Memory B cell (primary cell): ENCODE data around the gene TMUB1.

Experiments used
- ATAC-seq: fragments of 150-1000 bp; cut with Tn5 transposase; 2 replicates; pipeline ENCODE4 v1.10.0; 2021; ENCODE audit warnings: low read depth, mild to moderate bottlenecking, moderate library complexity
- DNase-seq, 2 donors: peaks; one replicate each; pipeline ENCODE4 v3.0.0; 2022; ENCODE audit warnings: low spot score in 2 of 2
- H3K27ac Mint-ChIP-seq: one replicate; pipeline ENCODE4 v1.8.0; 2022; ENCODE audit warnings: mild to moderate bottlenecking, moderate library complexity, mixed read lengths
- H3K27me3 Mint-ChIP-seq: one replicate; pipeline ENCODE4 v1.8.0; 2022; ENCODE audit warnings: mixed read lengths
- H3K36me3 Mint-ChIP-seq: one replicate; pipeline ENCODE4 v1.8.0; 2022; ENCODE audit warnings: mild to moderate bottlenecking, mixed read lengths
- H3K4me1 Mint-ChIP-seq: one replicate; pipeline ENCODE4 v1.8.0; 2022; ENCODE audit warnings: mixed read lengths
- H3K4me3 Mint-ChIP-seq: one replicate; pipeline ENCODE4 v1.8.0; 2022; ENCODE audit warnings: mild to moderate bottlenecking, moderate library complexity, mixed read lengths
- H3K9me3 Mint-ChIP-seq: one replicate; pipeline ENCODE4 v1.8.0; 2022; ENCODE audit warnings: mixed read lengths

The TMUB1 gene

GRCh38 chr7:151040616-151041375 is 42.5 kb downstream of the TMUB1 start:
- ATAC-seq (no peak), DNase-seq (no peak)
- Mint-ChIP-seq H3K27me3 (no peaks in the 10 kb centered on the region), H3K9me3 (no peaks in the 10 kb centered on the region), H3K27ac (no peak overlapping the region), H3K36me3 (peaks cover 14% of the 10 kb centered on the region), H3K4me1 (no peaks in the 10 kb centered on the region), H3K4me3 (no peak overlapping the region)

GRCh38 chr7:151039850-151040548 is 43.3 kb downstream of the TMUB1 start:
- ATAC-seq (no peak), DNase-seq (no peak)
- peaks cover 16% of the 10 kb centered on the region for H3K36me3 Mint-ChIP-seq
- H3K9me3 Mint-ChIP-seq = no peaks in the 10 kb centered on the region
- H3K4me3 Mint-ChIP-seq = no peak overlapping the region
- no peak overlapping the region for H3K27ac Mint-ChIP-seq
- H3K4me1 Mint-ChIP-seq = no peaks in the 10 kb centered on the region
- no peaks in the 10 kb centered on the region for H3K27me3 Mint-ChIP-seq

GRCh38 chr7:151038951-151039849 is 44.1 kb downstream of the TMUB1 start:
- DNase-seq (no peak), ATAC-seq (no peak)
- Mint-ChIP-seq H3K9me3 (no peaks in the 10 kb centered on the region), H3K4me1 (no peaks in the 10 kb centered on the region), H3K4me3 (no peak overlapping the region), H3K36me3 (peaks cover 13% of the 10 kb centered on the region), H3K27me3 (no peaks in the 10 kb centered on the region), H3K27ac (no peak overlapping the region)

DNA sequence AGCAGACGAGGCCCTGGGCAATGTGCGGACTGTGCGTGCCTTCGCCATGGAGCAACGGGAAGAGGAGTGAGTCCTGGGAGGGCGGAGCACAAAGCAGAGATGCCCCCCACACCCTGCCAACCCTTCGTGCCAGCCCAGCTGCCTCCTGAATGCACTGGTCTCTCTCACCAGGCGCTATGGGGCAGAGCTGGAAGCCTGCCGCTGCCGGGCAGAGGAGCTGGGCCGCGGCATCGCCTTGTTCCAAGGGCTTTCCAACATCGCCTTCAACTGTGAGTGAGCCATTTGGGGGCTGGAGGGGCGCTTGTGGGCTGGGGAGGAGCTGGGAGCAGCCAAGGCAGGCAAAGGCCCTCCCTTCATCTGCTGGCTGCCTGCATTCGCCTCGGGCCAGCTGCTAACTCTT is 47.4 kb downstream of the TMUB1 start:
- ATAC-seq (no peak), DNase-seq (no peak)
- no peaks in the 10 kb centered on the region for H3K27me3 Mint-ChIP-seq
- H3K9me3 Mint-ChIP-seq = no peaks in the 10 kb centered on the region
- H3K27ac Mint-ChIP-seq = no peak overlapping the region
- no peaks in the 10 kb centered on the region for H3K4me1 Mint-ChIP-seq
- H3K36me3 Mint-ChIP-seq = peaks cover 13% of the 10 kb centered on the region
- H3K4me3 Mint-ChIP-seq = no peak overlapping the region

GRCh38 chr7:151035026-151035717 is 48.1 kb downstream of the TMUB1 start:
- DNase-seq (no peak), ATAC-seq (no peak)
- Mint-ChIP-seq H3K4me3 (no peak overlapping the region), H3K4me1 (no peaks in the 10 kb centered on the region), H3K27ac (no peak overlapping the region), H3K36me3 (peaks cover 13% of the 10 kb centered on the region), H3K9me3 (no peaks in the 10 kb centered on the region), H3K27me3 (no peaks in the 10 kb centered on the region)

DNA sequence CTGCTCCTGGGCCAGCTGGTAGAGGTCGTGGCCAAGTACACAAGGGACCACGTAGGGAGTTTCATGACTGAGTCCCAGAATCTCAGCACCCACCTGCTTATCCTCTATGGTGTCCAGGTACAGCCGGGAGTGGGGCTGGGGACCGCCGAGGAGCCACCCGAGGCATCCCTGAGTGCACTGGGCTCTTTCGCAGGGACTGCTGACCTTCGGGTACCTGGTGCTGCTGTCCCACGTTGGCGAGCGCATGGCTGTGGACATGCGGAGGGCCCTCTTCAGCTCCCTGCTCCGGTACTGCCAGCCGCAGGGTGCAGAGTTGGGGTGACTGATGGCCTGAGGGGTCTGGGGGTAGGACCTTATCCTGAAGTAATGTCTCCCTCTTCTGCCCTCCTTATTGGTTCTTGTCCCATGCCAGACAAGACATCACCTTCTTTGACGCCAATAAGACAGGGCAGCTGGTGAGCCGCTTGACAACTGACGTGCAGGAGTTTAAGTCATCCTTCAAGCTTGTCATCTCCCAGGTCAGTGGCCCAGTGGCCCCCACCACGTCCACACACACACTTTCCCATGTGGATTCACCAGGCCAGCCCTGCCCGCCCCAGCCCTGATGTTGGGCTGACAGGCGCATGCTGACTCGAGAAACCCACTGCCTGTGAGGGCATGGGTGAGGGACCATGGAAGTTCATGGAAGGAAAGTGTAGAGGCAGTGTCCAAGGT is 48.8 kb downstream of the TMUB1 start:
- DNase-seq (no peak), ATAC-seq (no peak)
- no peaks in the 10 kb centered on the region for H3K9me3 Mint-ChIP-seq
- no peak overlapping the region for H3K27ac Mint-ChIP-seq
- no peak overlapping the region for H3K4me3 Mint-ChIP-seq
- H3K4me1 Mint-ChIP-seq = peaks cover 2% of the 10 kb centered on the region
- peaks cover 13% of the 10 kb centered on the region for H3K36me3 Mint-ChIP-seq
- no peaks in the 10 kb centered on the region for H3K27me3 Mint-ChIP-seq

DNA sequence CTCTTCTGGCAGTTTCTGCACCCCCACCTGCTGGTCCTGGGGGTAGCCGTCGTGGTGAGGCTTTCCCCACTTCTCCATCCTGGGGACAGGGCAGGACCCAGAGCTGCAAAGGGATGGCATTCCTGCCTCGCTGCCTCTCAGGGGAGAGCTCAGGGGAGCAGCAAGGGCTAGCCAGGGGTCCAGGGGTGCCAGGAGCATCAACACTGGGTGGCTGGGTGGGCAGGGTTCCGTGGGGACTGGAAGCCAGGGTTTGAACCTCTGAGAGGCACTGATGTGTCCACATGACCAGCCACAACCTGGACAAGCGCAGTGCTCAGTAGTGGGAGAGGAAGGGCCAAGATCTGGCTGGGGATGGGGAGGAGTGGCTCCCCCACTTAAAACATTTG is 49.4 kb downstream of the TMUB1 start:
- Mint-ChIP-seq H3K4me1 (peaks cover 6% of the 10 kb centered on the region), H3K4me3 (no peak overlapping the region), H3K27ac (no peak overlapping the region)

GRCh38 chr7:151032936-151033863 is 50.1 kb downstream of the TMUB1 start:
- DNase-seq (no peak), ATAC-seq (no peak)
- Mint-ChIP-seq H3K9me3 (no peaks in the 10 kb centered on the region), H3K36me3 (peaks cover 13% of the 10 kb centered on the region), H3K27me3 (no peaks in the 10 kb centered on the region), H3K4me3 (no peak overlapping the region), H3K4me1 (peaks cover 9% of the 10 kb centered on the region), H3K27ac (no peak overlapping the region)

More for the DNA sequence above, 49.4 kb downstream of the TMUB1 start:
- no peaks in the 10 kb centered on the region for H3K27me3 Mint-ChIP-seq
- DNase-seq (no peak), ATAC-seq (no peak)
- no peaks in the 10 kb centered on the region for H3K9me3 Mint-ChIP-seq
- H3K36me3 Mint-ChIP-seq = peaks cover 13% of the 10 kb centered on the region
